Pericardium fibroblast (primary cell): ENCODE data around the gene NEFH. TPM values are rescaled to one million over a fixed set of nuclear protein-coding genes. Genes with fewer than 3 reads are reported as not detected.

Experiments used
- total RNA-seq: library from RNA; depleted of rRNA; stranded (reverse); fragments of >200 nt; gene quantifications from 2 replicates; pipeline ENCODE4 v1.2.3, GENCODE V29; 2015

NEFH gene
- total RNA-seq, result 0.85 and 1.3 TPM in 2 replicates

GRCh38 chr22:29479417-29480261, at the start of gene NEFH:
Gene NEFH (plus strand): TSS chr22:29480218. CDS start chr22:29480263, 45 bp downstream.

GRCh38 chr22:29438283-29438682, 41.7 kb upstream of the NEFH start, which contains the start of gene RFPL1:
Gene RFPL1 (plus strand): TSS chr22:29438583.

Other genes starting within 250 kb of the NEFH start
- gene RHBDD3, start 212.2 kb upstream of the NEFH start, total RNA-seq, result 35.0 and 53.9 TPM in 2 replicates
- gene EWSR1, start 211.9 kb upstream of the NEFH start, total RNA-seq, result 126 and 136 TPM in 2 replicates
- gene GAS2L1, start 173.6 kb upstream of the NEFH start, total RNA-seq, result 15.7 and 23.7 TPM in 2 replicates
- not detected in 2 replicates for gene RASL10A, start 164.5 kb upstream of the NEFH start, total RNA-seq
- gene AP1B1, start 91.6 kb upstream of the NEFH start, total RNA-seq, result 23.6 and 32.3 TPM in 2 replicates
- gene RFPL1, start 41.6 kb upstream of the NEFH start, total RNA-seq, result not detected in 2 replicates
- 24.3 and 33.6 TPM in 2 replicates for gene THOC5, start 73.5 kb downstream of the NEFH start, total RNA-seq
- 37.1 and 42.5 TPM in 2 replicates for gene NIPSNAP1, start 100.9 kb downstream of the NEFH start, total RNA-seq
- 37.2 and 41.2 TPM in 2 replicates for gene NF2, start 123.4 kb downstream of the NEFH start, total RNA-seq
- not detected in 2 replicates for gene CABP7, start 239.8 kb downstream of the NEFH start, total RNA-seq